K562 (cell line): ENCODE measurements around the gene PDE2A. TPM values are rescaled to one million over a fixed set of nuclear protein-coding genes. Genes with fewer than 3 reads are reported as not detected.

Experiments
- ATF3 ChIP-seq, 2 experiments: fragments of 450-650 bp in 1 of 2; sonication (generic) in 1 of 2; formaldehyde crosslinking in 1 of 2; IDR thresholded peaks in 1 of 2; conservative IDR thresholded peaks in 1 of 2; 2 replicates each; pipeline versions ENCODE4 v1.6.1 to v1.8.1; 2016 to 2023; ENCODE audit warnings: mild to moderate bottlenecking in 2 of 2, moderate library complexity in 2 of 2, inconsistent platforms in 1 of 2, missing genetic modification reagents in 1 of 2
- CCNT2 ChIP-seq: IDR thresholded peaks from 2 replicates; pipeline ENCODE4 v1.6.1; 2011; ENCODE audit warnings: borderline replicate concordance, low read depth, mild to moderate bottlenecking, moderate library complexity, mixed read lengths, low read length; ENCODE audit not compliant: insufficient read length; ENCODE audit errors: extremely low read depth
- CHCHD3 ChIP-seq: fragments of 250-450 bp; sonication (Bioruptor Pico); IDR thresholded peaks from 2 replicates; pipeline ENCODE4 v2.1.2; 2022; ENCODE audit warnings: mild to moderate bottlenecking
- DDX20 ChIP-seq: fragments of 450-650 bp; IDR thresholded peaks from 2 replicates; pipeline ENCODE4 v1.6.1; 2016; ENCODE audit warnings: missing genetic modification characterization, low read depth, mild to moderate bottlenecking, missing compliant biosample characterization, moderate library complexity
- E4F1 ChIP-seq: fragments of 250-450 bp; sonication (Bioruptor Pico); IDR thresholded peaks from 2 replicates; pipeline ENCODE4 v1.5.0; 2021; ENCODE audit warnings: mild to moderate bottlenecking, borderline replicate concordance
- GABPA ChIP-seq: fragments of 200-800 bp; sonication (Bioruptor generic); conservative IDR thresholded peaks from 2 replicates; pipeline ENCODE4 v1.6.1; 2016; ENCODE audit warnings: low read depth, missing genetic modification characterization, missing compliant biosample characterization
- GATAD2A ChIP-seq: fragments of 450-650 bp; IDR thresholded peaks from 2 replicates; pipeline ENCODE4 v1.6.1; 2017
- MAFK ChIP-seq: IDR thresholded peaks from 2 replicates; pipeline ENCODE4 v1.6.1; 2011; ENCODE audit warnings: low read length, improper control_type of control experiment
- MAX ChIP-seq: sonication (generic); formaldehyde crosslinking; IDR thresholded peaks from 2 replicates; pipeline ENCODE4 v1.9.0; 2022; ENCODE audit warnings: mild to moderate bottlenecking, missing genetic modification reagents
- MCM2 ChIP-seq: fragments of 450-650 bp; IDR thresholded peaks from 2 replicates; pipeline ENCODE4 v1.6.1; 2017; ENCODE audit warnings: low read depth, mild to moderate bottlenecking
- MTA2 ChIP-seq: fragments of 450-650 bp; IDR thresholded peaks from 2 replicates; pipeline ENCODE4 v1.6.1; 2016; ENCODE audit warnings: low read depth
- NR2F6 ChIP-seq: fragments of 450-650 bp; formaldehyde crosslinking; IDR thresholded peaks from 2 replicates; pipeline ENCODE4 v1.4.0; 2020; ENCODE audit warnings: mild to moderate bottlenecking
- PRMT5 ChIP-seq: sonication (generic); formaldehyde crosslinking; IDR thresholded peaks from 2 replicates; pipeline ENCODE4 v1.5.0; 2020; ENCODE audit warnings: missing genetic modification reagents
- U2AF2 ChIP-seq: fragments of 200-400 bp; formaldehyde crosslinking; optimal IDR thresholded peaks from 2 replicates; pipeline ENCODE3; 2017; ENCODE audit warnings: low read depth, mild to moderate bottlenecking, low read length
- XRCC3 ChIP-seq: fragments of 450-650 bp; IDR thresholded peaks from 2 replicates; pipeline ENCODE4 v1.6.1; 2017; ENCODE audit warnings: mild to moderate bottlenecking, moderate library complexity
- ZNF639 ChIP-seq, 2 experiments: fragments of 200-800 bp in 1 of 2; sonication (Bioruptor generic) in 1 of 2; sonication (generic) in 1 of 2; formaldehyde crosslinking in 1 of 2; IDR thresholded peaks in 1 of 2; conservative IDR thresholded peaks in 1 of 2; 2 replicates each; pipeline versions ENCODE4 v1.5.0 to v1.6.1; 2016 to 2020; ENCODE audit warnings: missing compliant biosample characterization in 1 of 2, missing genetic modification characterization in 1 of 2, missing genetic modification reagents in 1 of 2
- ZNF696 ChIP-seq: fragments of 250-450 bp; sonication (Bioruptor Pico); conservative IDR thresholded peaks from 2 replicates; pipeline ENCODE4 v1.4.0; 2020; ENCODE audit warnings: mild to moderate bottlenecking, moderate library complexity
- polyA plus RNA-seq, 8 experiments: library from polyadenylated mRNA; depleted of rRNA in 4 of 8; stranded (reverse) in 5 of 8; unstranded in 3 of 8; fragments of >200 nt; fragmentation: Nextera tagmentation in 2 of 8; fragmentation: Illumina TruSeq in 1 of 8; extraction: Ambion mirVana in 2 of 8; extraction: Trizol in 1 of 8; gene quantifications; 2 replicates each; pipeline versions ENCODE4 v1.2.1 to v1.2.3, GENCODE V29; 2011 to 2014; ENCODE audit warnings: inconsistent platforms in 1 of 8, missing spikeins in 1 of 8
- total RNA-seq, 7 experiments: library from RNA; depleted of rRNA in 6 of 7; stranded (reverse); fragments of >200 nt in 6 of 7; fragmentation: Illumina TruSeq in 2 of 7; extraction: Trizol in 2 of 7; gene quantifications; 2 replicates each; pipeline versions ENCODE4 v1.2.1 to v1.2.3, GENCODE V29; 2011 to 2021; ENCODE audit warnings: low replicate concordance in 1 of 7

Gene PDE2A
- total and polyA plus RNA-seq, 9 of the 15 experiments (the other 6 are each of a cell fraction or from before 2014, with no cell fraction given), result 0.07 to 15.2 (median 1.6) TPM; not detected in 1

- TF ChIP-seq GABPA (tag), result no peak
- no peak for TF ChIP-seq XRCC3
- TF ChIP-seq MCM2, result no peak
- TF ChIP-seq ZNF639 (CRISPR knock-in tag; conservative IDR thresholded peaks at IDR 0.05 in 1 of 2, IDR thresholded peaks at IDR 0.05 in 1 of 2), result no peak
- TF ChIP-seq MAX (CRISPR knock-in tag), result 0 out of 2 replicates have a peak, but pooled peaks have one; percentile 17
- TF ChIP-seq ATF3 (IDR thresholded peaks at IDR 0.05), result no peak
- no peak for TF ChIP-seq ATF3 (CRISPR knock-in tag; conservative IDR thresholded peaks at IDR 0.05)
- TF ChIP-seq MTA2, result no peak
- no peak for TF ChIP-seq U2AF2
- TF ChIP-seq PRMT5, result no peak
- no peak for TF ChIP-seq MAFK
- TF ChIP-seq CCNT2, result no peak
- no peak for TF ChIP-seq ZNF696
- no peak for TF ChIP-seq DDX20 (tag)
- TF ChIP-seq E4F1, result no peak
- no peak for TF ChIP-seq GATAD2A
- TF ChIP-seq CHCHD3 (CRISPR knock-in tag), result no peak
- no peak for TF ChIP-seq NR2F6 (CRISPR knock-in tag)
- TF ChIP-seq, all 486 proteins: peak for 5
Observed at GRCh38 chr11:72584293-72584938, 89.8 kb downstream of the PDE2A start (continued).
